Thymus (tissue), 11 donors: Measurements from ENCODE around the gene CDC42EP3. TPM values are rescaled to one million over a fixed set of nuclear protein-coding genes. Genes with fewer than 3 reads are reported as not detected.

Experiments
- DNase-seq, 9 donors: peaks; one replicate each; pipeline ENCODE4 v3.0.0-alpha.2; 2013; ENCODE audit warnings: low spot score in 9 of 9, low read depth in 6 of 9, missing footprints in 1 of 9
- H3K27ac ChIP-seq, 2 donors: one replicate each; pipeline ENCODE4 v1.5.1; 2013; ENCODE audit warnings: control low read depth in 1 of 2, low read depth in 1 of 2, low read length in 1 of 2, mild to moderate bottlenecking in 1 of 2, moderate library complexity in 1 of 2
- H3K27me3 ChIP-seq, 2 donors: one replicate each; pipeline ENCODE4 v1.5.1; 2013; ENCODE audit warnings: low read length in 1 of 2; ENCODE audit not compliant: control insufficient read depth in 2 of 2, insufficient read depth in 1 of 2
- H3K36me3 ChIP-seq, 2 donors: one replicate each; pipeline ENCODE4 v1.5.1; 2013; ENCODE audit warnings: low read length in 1 of 2, mild to moderate bottlenecking in 1 of 2, moderate library complexity in 1 of 2; ENCODE audit not compliant: control insufficient read depth in 2 of 2, insufficient read depth in 2 of 2
- H3K4me1 ChIP-seq, 2 donors: one replicate each; pipeline ENCODE4 v1.5.1; 2013; ENCODE audit warnings: low read length in 2 of 2; ENCODE audit not compliant: control insufficient read depth in 2 of 2, insufficient read depth in 2 of 2
- H3K4me3 ChIP-seq, 2 donors: one replicate each; pipeline ENCODE4 v1.5.1; 2013; ENCODE audit warnings: low read length in 2 of 2, control low read depth in 1 of 2, mild to moderate bottlenecking in 1 of 2
- H3K9me3 ChIP-seq, 2 donors: one replicate each; pipeline ENCODE4 v1.5.1; 2013; ENCODE audit warnings: low read length in 1 of 2, mild to moderate bottlenecking in 1 of 2; ENCODE audit not compliant: control insufficient read depth in 2 of 2, insufficient read depth in 1 of 2
- WGBS: extraction: QIAGEN DNeasy Blood & Tissue Kit; methylation state at CpG from one replicate; pipeline ENCODE4 v1.1.7; 2013; 5-methylcytosine and 5-hydroxymethylcytosine counted together
- polyA plus RNA-seq: library from polyadenylated mRNA; stranded (reverse); fragments of 200-250 nt; gene quantifications from one replicate; pipeline ENCODE4 v1.2.3, GENCODE V29; 2013
- total RNA-seq: library from RNA; stranded (reverse); fragments of 120-200 nt; gene quantifications from one replicate; pipeline ENCODE4 v1.2.4, GENCODE V29; 2013
- donor health status: healthy.

The CDC42EP3 gene
- total and polyA plus RNA-seq, 2 donors: 18.8 to 19.1 TPM

DNA sequence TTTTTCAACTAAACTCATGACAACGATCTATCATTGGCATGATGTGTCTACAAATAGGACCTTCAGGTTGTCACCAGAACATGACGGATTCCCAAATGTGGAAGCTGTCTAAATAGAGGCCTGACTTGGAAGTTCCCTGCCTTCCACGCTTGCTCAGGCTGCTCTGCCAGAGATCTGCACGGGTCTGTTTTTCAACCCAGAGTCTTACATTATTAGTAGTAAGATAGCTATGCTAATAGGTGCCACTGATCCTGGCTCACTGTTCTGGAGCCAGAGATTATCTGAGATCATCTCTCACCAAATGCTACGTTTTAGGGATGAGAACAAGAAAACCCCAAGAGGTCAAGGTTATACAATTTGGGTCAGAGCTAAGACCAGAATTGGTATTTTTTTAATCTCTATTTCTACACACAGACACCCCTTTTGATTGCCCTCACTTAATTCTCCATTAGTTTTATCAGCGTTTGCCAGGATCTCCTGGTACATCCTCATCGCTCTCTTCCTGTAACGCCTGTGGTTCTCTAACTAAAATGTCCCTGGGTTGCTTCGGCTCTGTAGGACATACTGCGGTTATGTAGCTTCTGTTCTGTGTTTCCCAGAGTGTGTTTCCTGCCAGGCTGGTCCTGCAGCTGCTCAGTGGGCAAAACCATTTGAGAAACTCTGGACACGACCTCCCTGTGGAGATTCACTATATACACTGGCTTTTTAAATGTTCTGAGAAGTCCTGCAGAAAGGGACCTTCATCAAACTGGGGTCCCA is 5.7 kb downstream of the CDC42EP3 start:
- H3K27me3 ChIP-seq: no peaks in the 10 kb centered on the region
- no peak overlapping the region for H3K27ac ChIP-seq
- H3K9me3 ChIP-seq: no peaks in the 10 kb centered on the region
- DNase-seq: no peak
- peaks cover 0 to 6% of the 10 kb centered on the region in 2 donors for H3K36me3 ChIP-seq
- H3K4me3 ChIP-seq: no peak overlapping the region
- H3K4me1 ChIP-seq: peaks cover 5 to 30% of the 10 kb centered on the region in 2 donors
- 75% methylated on average over 11 of the region's 11 CpGs for WGBS

- Histone ChIP-seq H3K27ac (no peak overlapping the region), H3K4me1 (peaks cover 5 to 26% of the 10 kb centered on the region in 2 donors), H3K9me3 (no peaks in the 10 kb centered on the region), H3K36me3 (peaks cover 0 to 6% of the 10 kb centered on the region in 2 donors), H3K27me3 (no peaks in the 10 kb centered on the region), H3K4me3 (no peak overlapping the region)
- 97% methylated on average over 2 of the region's 2 CpGs for WGBS
- DNase-seq: no peak
Observed at GRCh38 chr2:37665043-37665442, 6.4 kb downstream of the CDC42EP3 start.

DNA sequence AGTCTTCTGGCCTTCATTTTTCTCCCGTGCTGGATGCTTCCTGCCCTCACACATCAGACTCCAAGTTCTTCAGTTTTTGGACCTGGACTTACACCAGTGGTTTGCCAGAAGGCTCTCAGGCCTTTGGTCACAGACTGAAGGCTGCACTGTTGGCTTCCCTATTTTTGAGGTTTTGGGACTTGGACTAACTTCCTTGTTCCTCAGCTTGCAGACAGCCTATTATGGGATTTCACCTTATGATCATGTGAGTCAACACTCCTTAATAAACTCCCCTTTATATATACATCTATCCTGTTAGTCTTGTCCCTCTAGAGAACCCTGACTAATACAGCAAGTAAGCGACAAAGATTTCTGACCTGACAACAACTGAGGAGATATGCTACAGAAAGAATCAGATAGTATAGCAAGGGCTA is 7.2 kb downstream of the CDC42EP3 start:
- H3K27ac ChIP-seq: no peak overlapping the region
- 46% methylated on average over 2 of the region's 2 CpGs for WGBS
- no peak for DNase-seq
- peaks cover 0 to 6% of the 10 kb centered on the region in 2 donors for H3K36me3 ChIP-seq
- no peaks in the 10 kb centered on the region for H3K27me3 ChIP-seq
- no peaks in the 10 kb centered on the region for H3K9me3 ChIP-seq
- no peak overlapping the region for H3K4me3 ChIP-seq
- H3K4me1 ChIP-seq: peaks cover 1 to 20% of the 10 kb centered on the region in 2 donors

- H3K36me3 ChIP-seq: peaks cover 0 to 6% of the 10 kb centered on the region in 2 donors
- H3K27me3 ChIP-seq: no peaks in the 10 kb centered on the region
- no peak overlapping the region for H3K4me3 ChIP-seq
- DNase-seq: no peak
- no peak overlapping the region for H3K27ac ChIP-seq
- H3K9me3 ChIP-seq: no peaks in the 10 kb centered on the region
- WGBS: 98% methylated on average over 7 of the region's 7 CpGs
- H3K4me1 ChIP-seq: peaks cover 0 to 21% of the 10 kb centered on the region in 2 donors
Observed at GRCh38 chr2:37663390-37663789, 8.1 kb downstream of the CDC42EP3 start.

GRCh38 chr2:37659723-37660122 is 11.7 kb downstream of the CDC42EP3 start:
- H3K4me3 ChIP-seq: no peak overlapping the region
- no peaks in the 10 kb centered on the region for H3K9me3 ChIP-seq
- peaks cover 14 to 35% of the 10 kb centered on the region in 2 donors for H3K4me1 ChIP-seq
- H3K27ac ChIP-seq: no peak overlapping the region
- no peaks in the 10 kb centered on the region for H3K27me3 ChIP-seq
- no peak for DNase-seq
- 97% methylated on average over 5 of the region's 5 CpGs for WGBS
- peaks cover 4 to 7% of the 10 kb centered on the region in 2 donors for H3K36me3 ChIP-seq

GRCh38 chr2:37658682-37659081 is 12.8 kb downstream of the CDC42EP3 start:
- Histone ChIP-seq H3K36me3 (peaks cover 4 to 7% of the 10 kb centered on the region in 2 donors), H3K4me1 (peaks cover 22 to 44% of the 10 kb centered on the region in 2 donors), H3K9me3 (peaks cover 0 to 4% of the 10 kb centered on the region in 2 donors), H3K27me3 (no peaks in the 10 kb centered on the region), H3K27ac (no peak overlapping the region), H3K4me3 (no peak overlapping the region)
- 99% methylated on average over 3 of the region's 3 CpGs for WGBS
- no peak for DNase-seq

- peaks cover 0 to 4% of the 10 kb centered on the region in 2 donors for H3K9me3 ChIP-seq
- peaks cover 23 to 56% of the 10 kb centered on the region in 2 donors for H3K4me1 ChIP-seq
- no peak overlapping the region for H3K27ac ChIP-seq
- H3K36me3 ChIP-seq: peaks cover 4 to 7% of the 10 kb centered on the region in 2 donors
- DNase-seq: no peak
- no peak overlapping the region for H3K4me3 ChIP-seq
- no peaks in the 10 kb centered on the region for H3K27me3 ChIP-seq
- over 99% methylated on average over 4 of the region's 4 CpGs for WGBS
Observed at GRCh38 chr2:37657471-37657870, 14.0 kb downstream of the CDC42EP3 start.

- Histone ChIP-seq H3K9me3 (peaks cover 0 to 4% of the 10 kb centered on the region in 2 donors), H3K4me3 (no peak overlapping the region), H3K27me3 (no peaks in the 10 kb centered on the region), H3K36me3 (peaks cover 4 to 7% of the 10 kb centered on the region in 2 donors), H3K4me1 (peaks cover 23 to 60% of the 10 kb centered on the region in 2 donors), H3K27ac (peak overlapping the region; percentile 8 to 50)
- no peak for DNase-seq
- 75% methylated on average over 11 of the region's 11 CpGs for WGBS
Observed at GRCh38 chr2:37656512-37657423, 14.7 kb downstream of the CDC42EP3 start.
